K562 (cell line): Measurements from ENCODE around the gene CCDC47. TPM values are rescaled to one million over a fixed set of nuclear protein-coding genes. Genes with fewer than 3 reads are reported as not detected.

ENCODE experiments used
- ATAC-seq: fragments of 200-7000 bp; cut with Tn5 transposase; 3 replicates; pipeline ENCODE4 v1.9.1; 2020; ENCODE audit warnings: moderate library complexity
- BruUV-seq: library from RNA; stranded (reverse); fragments of 400-500 nt; replicated peaks from 2 replicates; lab custom pipeline; 2021; lab: Mats Ljungman, UMichigan
- CTCF ChIA-PET: fragments of 300-600 bp; formaldehyde crosslinking; extraction: SDS; loops from one replicate; lab custom pipeline; 2021; ENCODE audit warnings: low intra/inter-chr PET ratio; lab: Yijun Ruan, JAX
- POLR2A ChIA-PET: fragments of 300-600, 350-650 bp; sonication (Branson Sonifier 250); formaldehyde crosslinking; extraction: SDS; loops from one replicate; lab custom pipeline; 2021; ENCODE audit warnings: antibody characterized with exemption, inconsistent platforms; lab: Yijun Ruan, JAX
- DNase-seq, 4 experiments: peaks; one replicate each; pipeline versions ENCODE4 v3.0.0 to v3.0.0-alpha.2; 2011 to 2018; ENCODE audit warnings: low spot score in 3 of 4, mixed read lengths in 3 of 4; ENCODE audit errors: extremely low read depth in 1 of 4
- FAIRE-seq: peaks from 2 replicates; lab custom pipeline; 2011; peaks lifted over from hg19 to GRCh38; lab: Jason Lieb, UNC
- H2AFZ ChIP-seq: 2 replicates; pipeline ENCODE4 v1.6.0; 2011; ENCODE audit warnings: low read depth, low read length, control low read depth, inconsistent platforms
- H3K27ac ChIP-seq: fragments of 200-600 bp; 3 replicates; pipeline ENCODE4 v1.8.0; 2011; ENCODE audit warnings: low read depth, mild to moderate bottlenecking, control low read depth, inconsistent platforms, low read length, moderate library complexity, mixed read lengths; ENCODE audit errors: extremely low read depth
- H3K27me3 ChIP-seq, 2 experiments: fragments of 300-600 bp in 1 of 2; 2 replicates in 1 of 2; 3 replicates in 1 of 2; pipeline versions ENCODE4 v1.6.0 to v1.8.0; 2011; ENCODE audit warnings: inconsistent platforms in 2 of 2, low read length in 2 of 2, mild to moderate bottlenecking in 1 of 2, mixed read lengths in 1 of 2, moderate library complexity in 1 of 2; ENCODE audit not compliant: control insufficient read depth in 2 of 2, insufficient read depth in 2 of 2
- H3K36me3 ChIP-seq: fragments of 300-600 bp; 3 replicates; pipeline ENCODE4 v1.8.0; 2011; ENCODE audit warnings: mild to moderate bottlenecking, low read length, inconsistent platforms; ENCODE audit not compliant: control insufficient read depth, insufficient read depth
- H3K4me1 ChIP-seq, 2 experiments: fragments of 200-600 bp in 1 of 2; replicated peaks in 1 of 2; 2 replicates in 1 of 2; 3 replicates in 1 of 2; pipeline versions ENCODE4 v1.5.1 to v1.8.0; 2011; ENCODE audit warnings: inconsistent platforms in 2 of 2, low read length in 2 of 2, mild to moderate bottlenecking in 1 of 2, mixed read lengths in 1 of 2, moderate library complexity in 1 of 2; ENCODE audit not compliant: control insufficient read depth in 2 of 2, insufficient read depth in 2 of 2
- H3K4me2 ChIP-seq: 2 replicates; pipeline ENCODE4 v1.6.1; 2011; ENCODE audit warnings: low read length, control low read depth, inconsistent platforms, mixed read lengths; ENCODE audit not compliant: insufficient read depth
- H3K4me3 ChIP-seq: fragments of 200-600 bp; sonication (generic), shearing (Covaris generic); 2 replicates; pipeline ENCODE4 v1.5.1; 2016; ENCODE audit warnings: control low read depth, inconsistent platforms
- H3K79me2 ChIP-seq: fragments of 200-600 bp; 3 replicates; pipeline ENCODE4 v1.8.0; 2011; ENCODE audit warnings: low read length, inconsistent platforms; ENCODE audit not compliant: control insufficient read depth, insufficient read depth
- H3K9ac ChIP-seq, 2 experiments: 2 replicates each; pipeline versions ENCODE4 v1.6.0 to v1.6.1; 2011; ENCODE audit warnings: low read depth in 2 of 2, low read length in 2 of 2, control low read depth in 1 of 2, inconsistent platforms in 1 of 2, mild to moderate bottlenecking in 1 of 2, mixed read lengths in 1 of 2; ENCODE audit not compliant: insufficient read depth in 1 of 2
- H3K9me1 ChIP-seq: one replicate; pipeline ENCODE4 v1.6.0; 2011; ENCODE audit warnings: inconsistent platforms, mild to moderate bottlenecking, low read length, moderate library complexity; ENCODE audit not compliant: control insufficient read depth, insufficient read depth
- H3K9me3 ChIP-seq: replicated peaks from 2 replicates; pipeline ENCODE4 v1.5.1; 2011; ENCODE audit warnings: low read depth, low read length, inconsistent platforms; ENCODE audit not compliant: control insufficient read depth, insufficient read depth
- H4K20me1 ChIP-seq: replicated peaks from 2 replicates; pipeline ENCODE4 v1.6.1; 2011; ENCODE audit warnings: low read length, inconsistent platforms, mixed read lengths; ENCODE audit not compliant: control insufficient read depth, insufficient read depth
- ETV5 ChIP-seq: sonication (generic); formaldehyde crosslinking; IDR thresholded peaks from 2 replicates; pipeline ENCODE4 v1.4.0; 2020; ENCODE audit warnings: low read depth, mild to moderate bottlenecking, missing genetic modification reagents
- IRF1 ChIP-seq: sonication (generic); formaldehyde crosslinking; IDR thresholded peaks from 2 replicates; pipeline ENCODE4 v1.8.0; 2022; ENCODE audit warnings: missing genetic modification reagents, mild to moderate bottlenecking, borderline replicate concordance
- KHSRP ChIP-seq: fragments of 450-650 bp; IDR thresholded peaks from 2 replicates; pipeline ENCODE4 v1.6.1; 2017
- KLF1 ChIP-seq: fragments of 450-650 bp; IDR thresholded peaks from 2 replicates; pipeline ENCODE4 v1.6.1; 2016; ENCODE audit warnings: missing genetic modification characterization, missing compliant biosample characterization
- MAFG ChIP-seq: fragments of 450-650 bp; conservative IDR thresholded peaks from 2 replicates; pipeline ENCODE4 v1.6.1; 2016; ENCODE audit warnings: missing genetic modification characterization, missing compliant biosample characterization
- NFRKB ChIP-seq: fragments of 450-650 bp; IDR thresholded peaks from 2 replicates; pipeline ENCODE4 v1.6.1; 2016; ENCODE audit warnings: low read depth
- POLR3A ChIP-seq: IDR thresholded peaks from 2 replicates; pipeline ENCODE4 v1.6.1; 2011; ENCODE audit warnings: borderline replicate concordance, mild to moderate bottlenecking, moderate library complexity; ENCODE audit not compliant: insufficient read length, insufficient read depth; ENCODE audit errors: extremely low read depth
- RBM22 ChIP-seq: fragments of 200-400 bp; formaldehyde crosslinking; IDR thresholded peaks from 2 replicates; pipeline ENCODE4 v1.6.1; 2018; ENCODE audit warnings: low read length, low read depth; ENCODE audit not compliant: poor library complexity, severe bottlenecking
- TEAD4 ChIP-seq, 2 experiments: sonication (generic) in 1 of 2; formaldehyde crosslinking in 1 of 2; IDR thresholded peaks; 2 replicates each; pipeline versions ENCODE4 v1.6.1 to v1.8.0; 2012 to 2022; ENCODE audit warnings: borderline replicate concordance in 1 of 2, inconsistent platforms in 1 of 2, low read length in 1 of 2, mild to moderate bottlenecking in 1 of 2, missing genetic modification reagents in 1 of 2
- ZNF512 ChIP-seq: IDR thresholded peaks from 2 replicates; pipeline ENCODE4 v1.6.1; 2016; ENCODE audit warnings: missing genetic modification characterization, missing compliant biosample characterization
- ZSCAN29 ChIP-seq: fragments of 450-650 bp; IDR thresholded peaks from 2 replicates; pipeline ENCODE4 v1.6.1; 2017
- WGBS: fragments of 100-300 bp; shearing (Covaris generic); methylation state at CpG from one replicate; pipeline ENCODE4 v1.1.6; 2016; ENCODE audit warnings: low coverage, mixed read lengths; ENCODE audit not compliant: insufficient coverage; ENCODE audit errors: missing lambda C conversion rate; 5-methylcytosine and 5-hydroxymethylcytosine counted together
- in situ Hi-C: fragments of 300-500 bp; cut with MboI; formaldehyde crosslinking; loops from 4 replicates; pipeline ENCODE4 v1.15.0; 2018; ENCODE audit warnings: inconsistent platforms, mixed read lengths
- intact Hi-C: fragments of 100-400 bp; cut with micrococcal nuclease; formaldehyde crosslinking; loops from 2 replicates; pipeline ENCODE4 v1.14.2; 2022
- polyA plus RNA-seq, 8 experiments: library from polyadenylated mRNA; depleted of rRNA in 4 of 8; stranded (reverse) in 5 of 8; unstranded in 3 of 8; fragments of >200 nt; fragmentation: Nextera tagmentation in 2 of 8; fragmentation: Illumina TruSeq in 1 of 8; extraction: Ambion mirVana in 2 of 8; extraction: Trizol in 1 of 8; gene quantifications; 2 replicates each; pipeline versions ENCODE4 v1.2.1 to v1.2.3, GENCODE V29; 2011 to 2014; ENCODE audit warnings: inconsistent platforms in 1 of 8, missing spikeins in 1 of 8
- total RNA-seq, 7 experiments: library from RNA; depleted of rRNA in 6 of 7; stranded (reverse); fragments of >200 nt in 6 of 7; fragmentation: Illumina TruSeq in 2 of 7; extraction: Trizol in 2 of 7; gene quantifications; 2 replicates each; pipeline versions ENCODE4 v1.2.1 to v1.2.3, GENCODE V29; 2011 to 2021; ENCODE audit warnings: low replicate concordance in 1 of 7
- TF ChIP-seq, protein P1 (sequence below): fragments of 250-450 bp; sonication (Bioruptor Pico); IDR thresholded peaks from 2 replicates; pipeline ENCODE4 v1.4.0; 2020
- TF ChIP-seq, protein P2 (sequence below): fragments of 450-650 bp; formaldehyde crosslinking; IDR thresholded peaks from 2 replicates; pipeline ENCODE4 v1.4.0; 2020; ENCODE audit warnings: mild to moderate bottlenecking, mixed read lengths
- TF ChIP-seq, protein P3 (sequence below): fragments of 250-450 bp; sonication (Bioruptor Pico); IDR thresholded peaks from 2 replicates; pipeline ENCODE4 v1.5.0; 2021; ENCODE audit warnings: mild to moderate bottlenecking, borderline replicate concordance

CCDC47 gene
- total and polyA plus RNA-seq, 9 of the 15 experiments (the other 6 are each of a cell fraction or from before 2014, with no cell fraction given) = 15.5 to 162 (median 122) TPM

GRCh38 chr17:63698381-63698885, 75.0 kb downstream of the CCDC47 start:
- Histone ChIP-seq H3K9me3 (no peaks in the 10 kb centered on the region), H3K4me2 (no peak overlapping the region), H3K9ac (peak overlapping the region in 1 of 2 experiments; percentile 45; a peak in 1 of 4 replicates), H2AFZ (no peak overlapping the region), H3K4me1 (peaks cover 0 to 47% of the 10 kb centered on the region in 2 experiments; a peak in 2 of 5 replicates), H3K27me3 (no peaks in the 10 kb centered on the region), H3K27ac (no peak overlapping the region), H3K9me1 (no peaks in the 10 kb centered on the region), H3K79me2 (no peaks in the 10 kb centered on the region), H3K36me3 (peaks cover 5% of the 10 kb centered on the region; the same call in 1 of the 3 replicates), H4K20me1 (no peaks in the 10 kb centered on the region), H3K4me3 (no peak overlapping the region)
- no TSS peak for BruUV-seq
- ChIA-PET POLR2A (interaction anchor here (0.7 to 2.0 kb wide), 4 partner anchors 8 to 525 kb away, joined by 3 to 7 read pairs (median 4); partner anchors contain the start of genes CCDC47 and DDX42), CTCF (interaction anchor here (0.7 kb wide), 1 partner anchor 136 kb away, joined by 3 read pairs; no protein-coding TSS in a partner anchor)
- intact Hi-C loops = loop anchor here (5.0 to 10.0 kb wide), 3 partner anchors 76 to 271 kb away; partner anchors contain the start of gene MAP3K3
- in situ Hi-C loops = no loop called here
- DNase-seq (no peak), FAIRE-seq (no peak), ATAC-seq (no peak)
- 70% methylated on average over 12 of the region's 24 CpGs for WGBS
- no peak for TF ChIP-seq RBM22
- TF ChIP-seq MAFG (tag) = no peak
- no peak for TF ChIP-seq IRF1
- no peak for TF ChIP-seq TEAD4 (IDR thresholded peaks at IDR 0.05; ENCODE audit: low read length)
- no peak for TF ChIP-seq TEAD4 (CRISPR knock-in tag; IDR thresholded peaks at IDR 0.05; ENCODE audit: borderline replicate concordance)
- no peak for TF ChIP-seq ZNF512
- TF ChIP-seq, protein P1, sequence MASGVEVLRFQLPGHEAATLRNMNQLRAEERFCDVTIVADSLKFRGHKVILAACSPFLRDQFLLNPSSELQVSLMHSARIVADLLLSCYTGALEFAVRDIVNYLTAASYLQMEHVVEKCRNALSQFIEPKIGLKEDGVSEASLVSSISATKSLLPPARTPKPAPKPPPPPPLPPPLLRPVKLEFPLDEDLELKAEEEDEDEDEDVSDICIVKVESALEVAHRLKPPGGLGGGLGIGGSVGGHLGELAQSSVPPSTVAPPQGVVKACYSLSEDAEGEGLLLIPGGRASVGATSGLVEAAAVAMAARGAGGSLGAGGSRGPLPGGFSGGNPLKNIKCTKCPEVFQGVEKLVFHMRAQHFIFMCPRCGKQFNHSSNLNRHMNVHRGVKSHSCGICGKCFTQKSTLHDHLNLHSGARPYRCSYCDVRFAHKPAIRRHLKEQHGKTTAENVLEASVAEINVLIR (CRISPR knock-in tag) = no peak
- TF ChIP-seq ETV5 (CRISPR knock-in tag) = no peak
- TF ChIP-seq POLR3A = no peak
- no peak for TF ChIP-seq NFRKB
- TF ChIP-seq KHSRP = no peak
- TF ChIP-seq, protein P2, sequence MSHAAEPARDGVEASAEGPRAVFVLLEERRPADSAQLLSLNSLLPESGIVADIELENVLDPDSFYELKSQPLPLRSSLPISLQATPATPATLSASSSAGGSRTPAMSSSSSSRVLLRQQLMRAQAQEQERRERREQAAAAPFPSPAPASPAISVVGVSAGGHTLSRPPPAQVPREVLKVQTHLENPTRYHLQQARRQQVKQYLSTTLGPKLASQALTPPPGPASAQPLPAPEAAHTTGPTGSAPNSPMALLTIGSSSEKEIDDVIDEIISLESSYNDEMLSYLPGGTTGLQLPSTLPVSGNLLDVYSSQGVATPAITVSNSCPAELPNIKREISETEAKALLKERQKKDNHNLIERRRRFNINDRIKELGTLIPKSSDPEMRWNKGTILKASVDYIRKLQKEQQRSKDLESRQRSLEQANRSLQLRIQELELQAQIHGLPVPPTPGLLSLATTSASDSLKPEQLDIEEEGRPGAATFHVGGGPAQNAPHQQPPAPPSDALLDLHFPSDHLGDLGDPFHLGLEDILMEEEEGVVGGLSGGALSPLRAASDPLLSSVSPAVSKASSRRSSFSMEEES (CRISPR knock-in tag) = no peak
- no peak for TF ChIP-seq ZSCAN29
- TF ChIP-seq, protein P3, sequence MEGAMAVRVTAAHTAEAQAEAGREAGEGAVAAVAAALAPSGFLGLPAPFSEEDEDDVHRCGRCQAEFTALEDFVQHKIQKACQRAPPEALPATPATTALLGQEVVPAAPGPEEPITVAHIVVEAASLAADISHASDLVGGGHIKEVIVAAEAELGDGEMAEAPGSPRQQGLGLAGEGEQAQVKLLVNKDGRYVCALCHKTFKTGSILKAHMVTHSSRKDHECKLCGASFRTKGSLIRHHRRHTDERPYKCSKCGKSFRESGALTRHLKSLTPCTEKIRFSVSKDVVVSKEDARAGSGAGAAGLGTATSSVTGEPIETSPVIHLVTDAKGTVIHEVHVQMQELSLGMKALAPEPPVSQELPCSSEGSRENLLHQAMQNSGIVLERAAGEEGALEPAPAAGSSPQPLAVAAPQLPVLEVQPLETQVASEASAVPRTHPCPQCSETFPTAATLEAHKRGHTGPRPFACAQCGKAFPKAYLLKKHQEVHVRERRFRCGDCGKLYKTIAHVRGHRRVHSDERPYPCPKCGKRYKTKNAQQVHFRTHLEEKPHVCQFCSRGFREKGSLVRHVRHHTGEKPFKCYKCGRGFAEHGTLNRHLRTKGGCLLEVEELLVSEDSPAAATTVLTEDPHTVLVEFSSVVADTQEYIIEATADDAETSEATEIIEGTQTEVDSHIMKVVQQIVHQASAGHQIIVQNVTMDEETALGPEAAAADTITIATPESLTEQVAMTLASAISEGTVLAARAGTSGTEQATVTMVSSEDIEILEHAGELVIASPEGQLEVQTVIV (CRISPR knock-in tag) = no peak
- no peak for TF ChIP-seq KLF1 (tag)
